ENCODE data around the gene THADA.

The THADA gene

GRCh38 chr2:43344868-43345373 lies 250.9 kb downstream of the THADA start:
- no peak overlapping the region for H3K4me3 ChIP-seq (ENCODE audit: control insufficient read depth, low read depth, low read length)
- TF ChIP-seq CTCF (IDR thresholded peaks at IDR 0.05; ENCODE audit: control insufficient read depth, insufficient read depth, low read depth, low read length, missing control alignments) = no peak
- no peak for DNase-seq (ENCODE audit: low read depth)

GRCh38 chr2:43343573-43344304 lies 252.1 kb downstream of the THADA start:
- TF ChIP-seq CTCF (IDR thresholded peaks at IDR 0.05; ENCODE audit: control insufficient read depth, insufficient read depth, low read depth, low read length, missing control alignments) = no peak
- peak; percentile 45 for DNase-seq (ENCODE audit: low read depth)
- H3K4me3 ChIP-seq (ENCODE audit: control insufficient read depth, low read depth, low read length) = no peak overlapping the region

- no peak for DNase-seq (ENCODE audit: low read depth)
- TF ChIP-seq CTCF (IDR thresholded peaks at IDR 0.05; ENCODE audit: control insufficient read depth, insufficient read depth, low read depth, low read length, missing control alignments) = no peak
- no peak overlapping the region for H3K4me3 ChIP-seq (ENCODE audit: control insufficient read depth, low read depth, low read length)
Observed at GRCh38 chr2:43341959-43342757, 253.7 kb downstream of the THADA start.

GRCh38 chr2:43340945-43341356 lies 254.9 kb downstream of the THADA start:
- TF ChIP-seq CTCF (IDR thresholded peaks at IDR 0.05; ENCODE audit: control insufficient read depth, insufficient read depth, low read depth, low read length, missing control alignments) = no peak
- H3K4me3 ChIP-seq (ENCODE audit: control insufficient read depth, low read depth, low read length) = no peak overlapping the region
- DNase-seq (ENCODE audit: low read depth) = no peak

GRCh38 chr2:43340066-43340465 lies 255.8 kb downstream of the THADA start:
- H3K4me3 ChIP-seq (ENCODE audit: control insufficient read depth, low read depth, low read length) = no peak overlapping the region
- TF ChIP-seq CTCF (IDR thresholded peaks at IDR 0.05; ENCODE audit: control insufficient read depth, insufficient read depth, low read depth, low read length, missing control alignments) = no peak
- peak; percentile 54 for DNase-seq (ENCODE audit: low read depth)

- peak; percentile 52 for DNase-seq (ENCODE audit: low read depth)
- no peak for TF ChIP-seq CTCF (IDR thresholded peaks at IDR 0.05; ENCODE audit: control insufficient read depth, insufficient read depth, low read depth, low read length, missing control alignments)
Observed at GRCh38 chr2:43333656-43334144, 262.1 kb downstream of the THADA start.

More at GRCh38 chr2:43333656-43334144, 262.1 kb downstream of the THADA start:
- H3K4me3 ChIP-seq (ENCODE audit: control insufficient read depth, low read depth, low read length) = no peak overlapping the region

Measured in AG09309 (cell line).